ENCODE results near the gene LIG4.

The LIG4 gene

GRCh38 chr13:108193806-108194205, 21.5 kb downstream of the LIG4 start:
- DNase-seq: no peak

DNA sequence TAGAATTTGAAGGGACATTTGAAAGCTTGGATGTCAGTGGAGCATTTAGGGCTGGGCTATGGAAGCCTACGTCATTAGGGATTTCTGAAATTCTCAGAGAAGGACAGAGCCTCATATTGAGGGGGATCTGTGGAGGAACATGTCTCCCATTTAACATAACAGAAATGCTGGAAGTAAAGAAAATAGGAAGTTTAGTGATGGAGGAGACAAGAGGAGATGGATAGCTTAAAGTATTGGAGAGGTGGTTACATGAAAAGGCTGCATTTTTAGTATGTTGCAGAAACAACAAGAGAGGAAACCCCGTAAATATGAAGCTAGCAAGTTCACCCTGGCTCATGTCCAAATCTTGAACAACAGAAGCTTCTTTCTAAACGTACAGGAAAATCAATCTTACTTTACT, 24.4 kb downstream of the LIG4 start:
- no peak for DNase-seq

- DNase-seq: no peak
Measured at GRCh38 chr13:108188260-108188659, 27.1 kb downstream of the LIG4 start.

DNA sequence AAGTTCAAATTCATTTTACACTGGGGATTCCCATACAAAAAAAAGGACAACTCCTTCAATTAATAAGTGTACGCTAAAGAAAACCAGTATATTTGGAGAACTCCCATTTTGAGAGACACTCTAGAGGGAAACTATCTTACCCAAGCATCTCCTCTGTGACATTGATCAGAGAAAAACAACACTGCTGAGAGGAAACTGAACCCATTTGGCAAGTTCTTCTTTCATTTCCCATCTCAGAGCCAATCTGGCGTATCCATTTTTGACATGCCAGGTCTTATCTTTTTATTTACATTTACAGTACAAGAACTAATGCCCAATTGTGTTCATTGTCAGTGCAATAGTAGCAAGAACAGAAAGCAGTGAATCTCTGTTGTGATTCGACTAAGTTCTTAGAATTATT, 30.1 kb downstream of the LIG4 start:
- no peak for DNase-seq

GRCh38 chr13:108182652-108183051, 32.7 kb downstream of the LIG4 start:
- no peak for DNase-seq

DNA sequence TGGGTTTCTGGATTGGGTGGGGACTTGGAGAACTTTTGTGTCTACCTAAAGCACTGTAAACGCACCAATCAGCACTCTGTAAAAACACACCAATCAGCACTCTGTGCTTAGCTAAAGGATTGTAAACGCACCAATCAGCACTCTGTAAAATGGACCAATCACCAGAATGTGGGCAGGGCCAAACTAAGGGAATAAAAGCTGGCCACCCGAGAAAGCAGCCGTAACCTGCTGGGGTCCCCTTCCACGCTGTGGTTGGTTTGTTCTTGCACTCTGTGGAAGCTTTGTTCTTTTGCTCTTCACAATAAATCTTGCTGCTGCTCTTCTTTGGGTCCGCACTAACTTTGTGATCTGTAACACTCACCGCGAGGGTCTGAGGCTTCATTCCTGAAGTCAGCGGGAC, 37.3 kb downstream of the LIG4 start:
- DNase-seq: no peak

GRCh38 chr13:108176685-108177274, 38.6 kb downstream of the LIG4 start:
- DNase-seq: peak; percentile 58

DNA sequence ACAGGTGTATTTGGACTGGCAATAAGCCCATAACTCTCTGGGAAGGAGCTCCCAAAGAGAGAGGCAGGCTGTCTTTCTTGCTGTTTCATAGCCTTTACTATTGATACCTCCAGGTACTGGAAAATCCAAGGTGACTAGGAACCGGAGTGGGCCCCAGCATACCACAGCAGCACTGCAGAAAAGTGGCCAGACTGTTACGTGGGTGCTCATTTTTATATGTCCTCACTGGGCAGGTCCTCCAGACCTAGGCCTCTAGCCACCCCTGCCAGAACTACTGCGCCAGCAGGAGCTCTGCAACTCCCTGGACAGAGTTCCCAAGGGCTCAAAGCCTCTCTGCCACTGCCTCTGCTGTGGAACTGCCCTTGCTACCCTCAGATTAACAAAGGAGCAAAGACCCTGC, 46.4 kb downstream of the LIG4 start:
- DNase-seq: no peak

DNA sequence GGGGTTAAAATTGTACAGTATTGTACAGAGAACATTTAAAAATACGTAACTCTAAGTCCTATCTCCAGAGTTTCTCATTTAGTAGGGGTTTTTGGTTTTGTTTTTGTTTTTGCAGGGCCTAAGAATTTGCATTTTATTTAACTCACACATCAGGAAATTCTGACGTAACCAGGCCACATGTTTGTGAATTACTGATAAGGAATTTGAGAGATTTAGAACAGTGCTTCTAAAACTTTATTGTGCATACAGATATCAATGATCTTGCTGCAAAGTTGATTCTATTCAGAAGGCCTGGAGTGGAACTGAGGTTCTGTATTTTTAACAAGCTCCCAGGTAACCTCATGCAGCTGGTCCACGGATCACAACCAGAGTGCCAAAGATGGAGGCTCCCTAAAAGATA, 49.3 kb downstream of the LIG4 start:
- no peak for DNase-seq

- DNase-seq: no peak
Measured at GRCh38 chr13:108158746-108159145, 56.6 kb downstream of the LIG4 start.

Data from stimulated activated CD4-positive, alpha-beta T cell treated with anti-CD3 and anti-CD28 coated beads, Interleukin-12 subunit alpha, Interleukin-12 subunit beta, amount 100 ng/mL, for 4 hours (primary cell).